ENCODE results near the gene CASP4. TPM values are rescaled to one million over a fixed set of nuclear protein-coding genes. Genes with fewer than 3 reads are reported as not detected.
A peak's percentile ranks its signal among the peaks of the same experiment; 100 is the strongest.

Gene CASP4
- total and polyA plus RNA-seq, 2 experiments from 2014 or later: 0.35 TPM; not detected in 1

DNA sequence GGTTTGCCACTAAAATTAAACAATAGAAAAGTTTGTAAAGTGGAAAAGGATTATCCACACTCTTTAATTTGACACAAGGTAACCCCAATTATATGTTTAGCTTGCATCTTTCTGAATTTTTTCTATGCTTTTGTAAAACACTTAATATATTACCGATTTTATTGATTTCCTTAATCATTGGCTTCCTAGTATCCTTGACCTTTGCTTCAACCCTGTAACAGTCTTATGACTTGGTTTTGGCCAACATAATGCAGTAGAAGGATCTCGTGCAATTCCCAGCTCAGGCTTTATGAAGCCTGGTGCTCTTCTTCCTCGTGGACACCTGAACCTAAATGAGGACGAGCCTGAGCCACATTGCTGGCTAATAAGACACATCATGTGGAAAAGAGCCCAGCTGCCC lies 23.6 kb upstream of the CASP4 start:
- Histone ChIP-seq H3K9me2 (ENCODE audit: insufficient read depth) (peaks cover 7% of the 10 kb centered on the region; the same call in 1 of the 2 replicates), H3K27ac (ENCODE audit: low read depth) (no peak overlapping the region), H4K20me1 (replicated peaks; ENCODE audit: insufficient read depth) (no peaks in the 10 kb centered on the region), H3K4me3 (no peak overlapping the region), H3K4me2 (no peak overlapping the region), H3K36me3 (ENCODE audit: insufficient read depth) (no peaks in the 10 kb centered on the region), H2AFZ (peak overlapping the region; percentile 43; the same call in 1 of the 2 replicates), H3K4me1 (ENCODE audit: insufficient read depth) (no peaks in the 10 kb centered on the region), H3K79me2 (replicated peaks; ENCODE audit: insufficient read depth) (no peaks in the 10 kb centered on the region), H3F3A (replicated peaks; ENCODE audit: low read depth) (no peaks in the 10 kb centered on the region), H3K27me3 (ENCODE audit: insufficient read depth) (no peaks in the 10 kb centered on the region)
- TF ChIP-seq EZH2 (IDR thresholded peaks at IDR 0.05; ENCODE audit: low read depth, unreplicated experiment): no peak
- TF ChIP-seq, protein P1, sequence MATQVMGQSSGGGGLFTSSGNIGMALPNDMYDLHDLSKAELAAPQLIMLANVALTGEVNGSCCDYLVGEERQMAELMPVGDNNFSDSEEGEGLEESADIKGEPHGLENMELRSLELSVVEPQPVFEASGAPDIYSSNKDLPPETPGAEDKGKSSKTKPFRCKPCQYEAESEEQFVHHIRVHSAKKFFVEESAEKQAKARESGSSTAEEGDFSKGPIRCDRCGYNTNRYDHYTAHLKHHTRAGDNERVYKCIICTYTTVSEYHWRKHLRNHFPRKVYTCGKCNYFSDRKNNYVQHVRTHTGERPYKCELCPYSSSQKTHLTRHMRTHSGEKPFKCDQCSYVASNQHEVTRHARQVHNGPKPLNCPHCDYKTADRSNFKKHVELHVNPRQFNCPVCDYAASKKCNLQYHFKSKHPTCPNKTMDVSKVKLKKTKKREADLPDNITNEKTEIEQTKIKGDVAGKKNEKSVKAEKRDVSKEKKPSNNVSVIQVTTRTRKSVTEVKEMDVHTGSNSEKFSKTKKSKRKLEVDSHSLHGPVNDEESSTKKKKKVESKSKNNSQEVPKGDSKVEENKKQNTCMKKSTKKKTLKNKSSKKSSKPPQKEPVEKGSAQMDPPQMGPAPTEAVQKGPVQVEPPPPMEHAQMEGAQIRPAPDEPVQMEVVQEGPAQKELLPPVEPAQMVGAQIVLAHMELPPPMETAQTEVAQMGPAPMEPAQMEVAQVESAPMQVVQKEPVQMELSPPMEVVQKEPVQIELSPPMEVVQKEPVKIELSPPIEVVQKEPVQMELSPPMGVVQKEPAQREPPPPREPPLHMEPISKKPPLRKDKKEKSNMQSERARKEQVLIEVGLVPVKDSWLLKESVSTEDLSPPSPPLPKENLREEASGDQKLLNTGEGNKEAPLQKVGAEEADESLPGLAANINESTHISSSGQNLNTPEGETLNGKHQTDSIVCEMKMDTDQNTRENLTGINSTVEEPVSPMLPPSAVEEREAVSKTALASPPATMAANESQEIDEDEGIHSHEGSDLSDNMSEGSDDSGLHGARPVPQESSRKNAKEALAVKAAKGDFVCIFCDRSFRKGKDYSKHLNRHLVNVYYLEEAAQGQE (IDR thresholded peaks at IDR 0.05; ENCODE audit: unreplicated experiment): no peak
- TF ChIP-seq, protein P2, sequence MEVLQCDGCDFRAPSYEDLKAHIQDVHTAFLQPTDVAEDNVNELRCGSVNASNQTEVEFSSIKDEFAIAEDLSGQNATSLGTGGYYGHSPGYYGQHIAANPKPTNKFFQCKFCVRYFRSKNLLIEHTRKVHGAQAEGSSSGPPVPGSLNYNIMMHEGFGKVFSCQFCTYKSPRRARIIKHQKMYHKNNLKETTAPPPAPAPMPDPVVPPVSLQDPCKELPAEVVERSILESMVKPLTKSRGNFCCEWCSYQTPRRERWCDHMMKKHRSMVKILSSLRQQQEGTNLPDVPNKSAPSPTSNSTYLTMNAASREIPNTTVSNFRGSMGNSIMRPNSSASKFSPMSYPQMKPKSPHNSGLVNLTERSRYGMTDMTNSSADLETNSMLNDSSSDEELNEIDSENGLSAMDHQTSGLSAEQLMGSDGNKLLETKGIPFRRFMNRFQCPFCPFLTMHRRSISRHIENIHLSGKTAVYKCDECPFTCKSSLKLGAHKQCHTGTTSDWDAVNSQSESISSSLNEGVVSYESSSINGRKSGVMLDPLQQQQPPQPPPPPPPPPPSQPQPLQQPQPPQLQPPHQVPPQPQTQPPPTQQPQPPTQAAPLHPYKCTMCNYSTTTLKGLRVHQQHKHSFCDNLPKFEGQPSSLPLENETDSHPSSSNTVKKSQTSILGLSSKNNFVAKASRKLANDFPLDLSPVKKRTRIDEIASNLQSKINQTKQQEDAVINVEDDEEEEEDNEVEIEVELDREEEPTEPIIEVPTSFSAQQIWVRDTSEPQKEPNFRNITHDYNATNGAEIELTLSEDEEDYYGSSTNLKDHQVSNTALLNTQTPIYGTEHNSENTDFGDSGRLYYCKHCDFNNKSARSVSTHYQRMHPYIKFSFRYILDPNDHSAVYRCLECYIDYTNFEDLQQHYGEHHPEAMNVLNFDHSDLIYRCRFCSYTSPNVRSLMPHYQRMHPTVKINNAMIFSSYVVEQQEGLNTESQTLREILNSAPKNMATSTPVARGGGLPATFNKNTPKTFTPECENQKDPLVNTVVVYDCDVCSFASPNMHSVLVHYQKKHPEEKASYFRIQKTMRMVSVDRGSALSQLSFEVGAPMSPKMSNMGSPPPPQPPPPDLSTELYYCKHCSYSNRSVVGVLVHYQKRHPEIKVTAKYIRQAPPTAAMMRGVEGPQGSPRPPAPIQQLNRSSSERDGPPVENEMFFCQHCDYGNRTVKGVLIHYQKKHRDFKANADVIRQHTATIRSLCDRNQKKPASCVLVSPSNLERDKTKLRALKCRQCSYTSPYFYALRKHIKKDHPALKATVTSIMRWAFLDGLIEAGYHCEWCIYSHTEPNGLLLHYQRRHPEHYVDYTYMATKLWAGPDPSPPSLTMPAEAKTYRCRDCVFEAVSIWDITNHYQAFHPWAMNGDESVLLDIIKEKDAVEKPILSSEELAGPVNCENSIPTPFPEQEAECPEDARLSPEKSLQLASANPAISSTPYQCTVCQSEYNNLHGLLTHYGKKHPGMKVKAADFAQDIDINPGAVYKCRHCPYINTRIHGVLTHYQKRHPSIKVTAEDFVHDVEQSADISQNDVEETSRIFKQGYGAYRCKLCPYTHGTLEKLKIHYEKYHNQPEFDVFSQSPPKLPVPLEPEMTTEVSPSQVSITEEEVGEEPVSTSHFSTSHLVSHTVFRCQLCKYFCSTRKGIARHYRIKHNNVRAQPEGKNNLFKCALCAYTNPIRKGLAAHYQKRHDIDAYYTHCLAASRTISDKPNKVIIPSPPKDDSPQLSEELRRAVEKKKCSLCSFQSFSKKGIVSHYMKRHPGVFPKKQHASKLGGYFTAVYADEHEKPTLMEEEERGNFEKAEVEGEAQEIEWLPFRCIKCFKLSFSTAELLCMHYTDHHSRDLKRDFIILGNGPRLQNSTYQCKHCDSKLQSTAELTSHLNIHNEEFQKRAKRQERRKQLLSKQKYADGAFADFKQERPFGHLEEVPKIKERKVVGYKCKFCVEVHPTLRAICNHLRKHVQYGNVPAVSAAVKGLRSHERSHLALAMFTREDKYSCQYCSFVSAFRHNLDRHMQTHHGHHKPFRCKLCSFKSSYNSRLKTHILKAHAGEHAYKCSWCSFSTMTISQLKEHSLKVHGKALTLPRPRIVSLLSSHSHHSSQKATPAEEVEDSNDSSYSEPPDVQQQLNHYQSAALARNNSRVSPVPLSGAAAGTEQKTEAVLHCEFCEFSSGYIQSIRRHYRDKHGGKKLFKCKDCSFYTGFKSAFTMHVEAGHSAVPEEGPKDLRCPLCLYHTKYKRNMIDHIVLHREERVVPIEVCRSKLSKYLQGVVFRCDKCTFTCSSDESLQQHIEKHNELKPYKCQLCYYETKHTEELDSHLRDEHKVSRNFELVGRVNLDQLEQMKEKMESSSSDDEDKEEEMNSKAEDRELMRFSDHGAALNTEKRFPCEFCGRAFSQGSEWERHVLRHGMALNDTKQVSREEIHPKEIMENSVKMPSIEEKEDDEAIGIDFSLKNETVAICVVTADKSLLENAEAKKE (CRISPR knock-in tag; IDR thresholded peaks at IDR 0.05): no peak
- no peak for TF ChIP-seq ZNF331 (CRISPR knock-in tag; IDR thresholded peaks at IDR 0.05; ENCODE audit: low read depth)
- ATAC-seq (no peak), DNase-seq (ENCODE audit: low spot score) (no peak)
- Mint-ChIP-seq H3K4me1 (no peaks in the 10 kb centered on the region), H3K9me3 (peaks cover 16% of the 10 kb centered on the region; the same call in 2 of the 3 replicates), H3K27ac (no peak overlapping the region), H3K27me3 (ENCODE audit: insufficient read depth, low read depth, poor library complexity) (no peaks in the 10 kb centered on the region), H3K4me3 (no peak overlapping the region), H3K36me3 (ENCODE audit: low read depth) (peaks cover 4% of the 10 kb centered on the region; the same call in 1 of the 3 replicates)

All from GM23338 (cell line).